Vagina (tissue), 2 donors: ENCODE measurements around the gene SIRT1. TPM values are rescaled to one million over a fixed set of nuclear protein-coding genes. Genes with fewer than 3 reads are reported as not detected.

Source experiments
- DNase-seq, 2 donors: peaks; one replicate each; pipeline ENCODE4 v3.0.0-alpha.2; 2017; ENCODE audit errors: extremely low spot score in 2 of 2
- H3K27ac ChIP-seq: fragments of 200-600 bp; sonication (generic); one replicate; pipeline ENCODE4 v1.5.1; 2019
- H3K27me3 ChIP-seq: fragments of 200-600 bp; sonication (generic); one replicate; pipeline ENCODE4 v1.5.1; 2019
- H3K36me3 ChIP-seq, 2 donors: fragments of 200-600 bp; sonication (generic); one replicate each; pipeline ENCODE4 v1.5.1; 2017 to 2019
- H3K4me1 ChIP-seq: fragments of 200-600 bp; sonication (generic); one replicate; pipeline ENCODE4 v1.5.1; 2019
- H3K4me3 ChIP-seq, 2 donors: fragments of 200-600 bp; sonication (generic); 1 replicate in 1 of 2; 2 replicates in 1 of 2; pipeline ENCODE4 v1.5.1; 2016 to 2019
- H3K9me3 ChIP-seq: fragments of 200-600 bp; sonication (generic); one replicate; pipeline ENCODE4 v1.5.1; 2019
- CTCF ChIP-seq, 3 experiments: fragments of 450-650 bp in 2 of 3; fragments of 200-600 bp in 1 of 3; sonication (generic) in 1 of 3; IDR thresholded peaks; one replicate each; pipeline ENCODE4 v1.5.1; 2017 to 2019; ENCODE audit warnings: antibody characterized with exemption in 3 of 3, mild to moderate bottlenecking in 2 of 3, moderate library complexity in 2 of 3
- POLR2A ChIP-seq, 2 donors: fragments of 450-650 bp; IDR thresholded peaks; one replicate each; pipeline ENCODE4 v1.6.1; 2017; ENCODE audit warnings: antibody characterized with exemption in 2 of 2, mild to moderate bottlenecking in 2 of 2, moderate library complexity in 2 of 2
- POLR2AphosphoS5 ChIP-seq, 2 donors: sonication (generic); formaldehyde crosslinking; IDR thresholded peaks; one replicate each; pipeline ENCODE4 v1.9.0; 2017; ENCODE audit warnings: antibody characterized with exemption in 2 of 2, mild to moderate bottlenecking in 2 of 2, low read depth in 1 of 2; ENCODE audit not compliant: insufficient read depth in 1 of 2
- intact Hi-C: fragments of 100-400 bp; cut with DNase I; formaldehyde crosslinking; loops from one replicate; pipeline ENCODE4 v1.15.1; 2023
- total RNA-seq: library from RNA; depleted of rRNA; stranded (reverse); fragments of >200 nt; gene quantifications from one replicate; pipeline ENCODE4 v1.2.3, GENCODE V29; 2016

SIRT1 gene
- total RNA-seq, 1 donor from 2014 or later = 18.9 TPM

DNA sequence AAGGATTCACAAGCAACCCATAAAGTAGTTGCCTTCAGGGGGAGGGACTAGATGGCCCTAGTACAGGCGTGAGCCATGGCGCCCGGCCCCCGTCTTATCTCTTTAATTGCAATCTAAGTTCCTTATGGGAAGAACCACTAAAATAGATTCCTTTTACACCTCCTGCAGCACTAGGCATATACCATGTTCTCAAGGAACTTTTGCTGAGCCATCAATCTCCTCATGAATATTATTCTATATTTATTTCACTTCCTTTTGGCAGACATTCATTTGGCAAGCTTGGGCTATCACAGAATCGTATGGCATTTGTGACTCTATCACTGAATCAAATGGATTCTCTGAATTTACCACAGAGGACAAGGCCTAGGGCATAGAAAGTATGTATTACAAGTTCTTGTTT is 31.7 kb upstream of the SIRT1 start:
- DNase-seq = no peak

DNA sequence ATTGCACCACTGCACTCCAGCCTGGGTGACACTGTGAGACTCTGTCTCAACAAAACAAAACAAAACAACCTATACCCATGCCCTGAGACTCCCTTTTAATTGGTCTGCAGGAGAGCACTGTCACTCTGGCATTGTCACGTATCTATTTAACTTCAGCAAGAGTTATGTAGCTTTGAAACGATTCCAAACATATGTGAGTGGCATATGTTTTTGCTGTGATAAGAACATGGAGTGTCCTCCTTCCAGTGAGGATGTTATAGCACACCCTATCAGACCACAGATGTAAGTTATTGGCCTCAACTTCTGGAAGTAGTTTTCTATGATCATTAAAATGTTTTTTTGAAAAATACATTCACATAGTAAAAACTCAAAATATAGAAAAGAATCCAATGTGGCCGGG is 30.9 kb upstream of the SIRT1 start:
- TF ChIP-seq POLR2A (IDR thresholded peaks at IDR 0.05) (no peak), CTCF (IDR thresholded peaks at IDR 0.05) (no peak), POLR2AphosphoS5 (IDR thresholded peaks at IDR 0.05; ENCODE audit: insufficient read depth in 1 of 2, low read depth in 1 of 2) (no peak)
- Histone ChIP-seq H3K9me3 (no peaks in the 10 kb centered on the region), H3K4me3 (no peak overlapping the region), H3K36me3 (no peaks in the 10 kb centered on the region), H3K27me3 (no peaks in the 10 kb centered on the region), H3K27ac (no peak overlapping the region), H3K4me1 (peaks cover 8% of the 10 kb centered on the region)
- DNase-seq = no peak
- intact Hi-C loops = no loop called here

More for the DNA sequence above, 31.7 kb upstream of the SIRT1 start:
- Histone ChIP-seq H3K27me3 (no peaks in the 10 kb centered on the region), H3K9me3 (no peaks in the 10 kb centered on the region), H3K4me1 (peaks cover 8% of the 10 kb centered on the region), H3K27ac (no peak overlapping the region), H3K36me3 (no peaks in the 10 kb centered on the region), H3K4me3 (no peak overlapping the region)
- intact Hi-C loops = no loop called here
- TF ChIP-seq POLR2AphosphoS5 (IDR thresholded peaks at IDR 0.05; ENCODE audit: insufficient read depth in 1 of 2, low read depth in 1 of 2) (no peak), CTCF (IDR thresholded peaks at IDR 0.05) (no peak), POLR2A (IDR thresholded peaks at IDR 0.05) (no peak)

GRCh38 chr10:67858971-67859370 is 25.5 kb upstream of the SIRT1 start:
- TF ChIP-seq POLR2AphosphoS5 (IDR thresholded peaks at IDR 0.05; ENCODE audit: insufficient read depth in 1 of 2, low read depth in 1 of 2) (no peak), CTCF (IDR thresholded peaks at IDR 0.05) (no peak), POLR2A (IDR thresholded peaks at IDR 0.05) (no peak)
- Histone ChIP-seq H3K9me3 (no peaks in the 10 kb centered on the region), H3K27ac (no peak overlapping the region), H3K4me1 (no peaks in the 10 kb centered on the region), H3K36me3 (no peaks in the 10 kb centered on the region), H3K4me3 (no peak overlapping the region), H3K27me3 (no peaks in the 10 kb centered on the region)
- DNase-seq = no peak
- intact Hi-C loops = no loop called here

DNA sequence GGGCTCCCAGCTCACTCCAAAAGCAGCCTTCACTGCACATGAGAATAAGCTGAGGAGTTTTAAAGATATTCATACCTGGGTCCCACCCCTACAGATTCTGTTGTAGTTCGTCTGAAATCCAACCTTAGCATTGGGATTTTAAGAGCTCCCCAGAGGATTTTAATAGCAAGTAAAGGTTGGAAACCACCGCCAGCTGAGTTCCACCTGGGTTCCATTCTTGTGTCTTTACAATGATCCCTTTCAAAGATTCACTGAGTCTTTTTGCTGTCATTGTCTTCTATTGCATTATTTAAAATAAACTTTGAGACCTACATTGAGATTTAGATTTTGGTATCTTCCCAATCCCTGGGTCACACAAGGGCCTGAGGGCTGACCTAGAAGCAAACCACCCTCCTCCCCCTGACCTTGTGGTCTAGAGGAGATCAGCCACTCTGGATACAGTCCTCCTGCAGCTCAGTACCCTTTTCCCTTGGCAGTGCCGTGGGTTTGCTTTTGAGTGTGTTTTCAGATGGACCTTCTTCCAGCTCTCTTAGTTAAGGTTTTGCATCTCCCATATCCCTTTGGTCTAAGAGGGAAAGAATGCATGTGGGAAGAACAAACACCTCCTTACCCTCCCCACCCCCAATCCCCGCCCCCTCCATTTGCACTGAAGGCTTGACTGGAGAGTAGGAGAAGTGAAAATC is 22.6 kb upstream of the SIRT1 start:
- no peak overlapping the region for H3K27ac ChIP-seq
- H3K9me3 ChIP-seq = no peaks in the 10 kb centered on the region
- H3K36me3 ChIP-seq = no peaks in the 10 kb centered on the region
- no peak for TF ChIP-seq POLR2AphosphoS5 (IDR thresholded peaks at IDR 0.05; ENCODE audit: insufficient read depth in 1 of 2, low read depth in 1 of 2)
- TF ChIP-seq CTCF (IDR thresholded peaks at IDR 0.05) = no peak
- no peak for TF ChIP-seq POLR2A (IDR thresholded peaks at IDR 0.05)
- H3K4me1 ChIP-seq = no peaks in the 10 kb centered on the region
- no peak overlapping the region for H3K4me3 ChIP-seq
- intact Hi-C loops = loop anchor here (5.0 kb wide), 1 partner anchor 295 kb away; no protein-coding TSS in a partner anchor
- no peak for DNase-seq
- no peaks in the 10 kb centered on the region for H3K27me3 ChIP-seq

- no peaks in the 10 kb centered on the region for H3K36me3 ChIP-seq
- no peaks in the 10 kb centered on the region for H3K4me1 ChIP-seq
Observed at GRCh38 chr10:67863094-67863493, 21.4 kb upstream of the SIRT1 start.

More at GRCh38 chr10:67863094-67863493, 21.4 kb upstream of the SIRT1 start:
- H3K9me3 ChIP-seq = no peaks in the 10 kb centered on the region
- no peak overlapping the region for H3K27ac ChIP-seq
- TF ChIP-seq POLR2AphosphoS5 (IDR thresholded peaks at IDR 0.05; ENCODE audit: insufficient read depth in 1 of 2, low read depth in 1 of 2) = no peak
- TF ChIP-seq CTCF (IDR thresholded peaks at IDR 0.05) = no peak
- TF ChIP-seq POLR2A (IDR thresholded peaks at IDR 0.05) = no peak
- H3K27me3 ChIP-seq = no peaks in the 10 kb centered on the region
- H3K4me3 ChIP-seq = no peak overlapping the region
- intact Hi-C loops = loop anchor here (5.0 kb wide), 1 partner anchor 294 kb away; no protein-coding TSS in a partner anchor
- DNase-seq = no peak
